Stomach (tissue), 9 donors: ENCODE data around the gene TERB2. TPM values are rescaled to one million over a fixed set of nuclear protein-coding genes. Genes with fewer than 3 reads are reported as not detected.
A peak's percentile ranks its signal among the peaks of the same experiment; 100 is the strongest.
"Not testable (repeated sequence)": the region's sequence is repeated elsewhere in the genome, so short reads cannot be mapped to it uniquely, and the experiment has no call there.

Experiments used
- DNase-seq, 2 donors: peaks; one replicate each; pipeline versions ENCODE4 v3.0.0 to v3.0.0-alpha.2; 2013 to 2019
- H3K27ac ChIP-seq, 5 donors: fragments of 200-600 bp in 4 of 5; sonication (generic) in 4 of 5; one replicate each; pipeline ENCODE4 v1.5.1; 2013 to 2019; ENCODE audit warnings: mild to moderate bottlenecking in 1 of 5, moderate library complexity in 1 of 5
- H3K27me3 ChIP-seq, 3 donors: fragments of 200-600 bp; sonication (generic); one replicate each; pipeline ENCODE4 v1.5.1; 2017 to 2019; ENCODE audit warnings: mixed run types in 1 of 3
- H3K36me3 ChIP-seq, 4 donors: fragments of 200-600 bp; sonication (generic); 1 replicate in 3 of 4; 2 replicates in 1 of 4; pipeline ENCODE4 v1.5.1; 2016 to 2019
- H3K4me1 ChIP-seq, 4 donors: fragments of 200-600 bp; sonication (generic); one replicate each; pipeline ENCODE4 v1.5.1; 2016 to 2019
- H3K4me3 ChIP-seq, 4 donors: fragments of 200-600 bp; sonication (generic) in 3 of 4; one replicate each; pipeline ENCODE4 v1.5.1; 2016 to 2019; ENCODE audit warnings: mild to moderate bottlenecking in 1 of 4
- H3K9me3 ChIP-seq, 4 donors: fragments of 200-600 bp; sonication (generic); one replicate each; pipeline ENCODE4 v1.5.1; 2016 to 2019
- EP300 ChIP-seq: sonication (generic); formaldehyde crosslinking; IDR thresholded peaks from one replicate; pipeline ENCODE4 v1.6.1; 2017; ENCODE audit warnings: antibody characterized with exemption
- POLR2A ChIP-seq, 4 donors: fragments of 450-650 bp; IDR thresholded peaks; one replicate each; pipeline ENCODE4 v1.6.1; 2016; ENCODE audit warnings: antibody characterized with exemption in 4 of 4, control low read depth in 2 of 4, mild to moderate bottlenecking in 1 of 4, moderate library complexity in 1 of 4
- POLR2AphosphoS5 ChIP-seq, 3 donors: sonication (generic); formaldehyde crosslinking; IDR thresholded peaks; one replicate each; pipeline ENCODE4 v1.6.1; 2016; ENCODE audit warnings: antibody characterized with exemption in 3 of 3
- WGBS, 5 donors: extraction: QIAGEN DNeasy Blood & Tissue Kit in 3 of 5; methylation state at CpG; one replicate each; pipeline versions ENCODE4 v1.1.5 to v1.1.7; 2013 to 2018; 5-methylcytosine and 5-hydroxymethylcytosine counted together
- intact Hi-C: fragments of 100-400 bp; cut with DNase I; formaldehyde crosslinking; loops from one replicate; pipeline ENCODE4 v1.15.1; 2023; ENCODE audit warnings: low total_unique reads
- polyA plus RNA-seq, 3 donors: library from polyadenylated mRNA; stranded (reverse); fragments of 200-250 nt; gene quantifications; one replicate each; pipeline ENCODE4 v1.2.3, GENCODE V29; 2013
- total RNA-seq, 5 donors: library from RNA; depleted of rRNA; stranded (reverse); fragments of >200 nt; gene quantifications; one replicate each; pipeline versions ENCODE4 v1.1.0 to v1.2.3, GENCODE V29; 2014 to 2016
- TF ChIP-seq, protein P1 (sequence below), 7 experiments: fragments of 450-650 bp in 4 of 7; fragments of 200-600 bp in 3 of 7; sonication (generic) in 3 of 7; IDR thresholded peaks; one replicate each; pipeline ENCODE4 v1.5.1; 2016 to 2019; ENCODE audit warnings: antibody characterized with exemption in 7 of 7, control low read depth in 2 of 7, mild to moderate bottlenecking in 1 of 7
- donor health status: healthy with polysubstance abuse.
- donor health status: Bipolar disorder and iron deficiency.
- donor health status: healthy.

The TERB2 gene
- total and polyA plus RNA-seq, 8 donors = not detected

DNA sequence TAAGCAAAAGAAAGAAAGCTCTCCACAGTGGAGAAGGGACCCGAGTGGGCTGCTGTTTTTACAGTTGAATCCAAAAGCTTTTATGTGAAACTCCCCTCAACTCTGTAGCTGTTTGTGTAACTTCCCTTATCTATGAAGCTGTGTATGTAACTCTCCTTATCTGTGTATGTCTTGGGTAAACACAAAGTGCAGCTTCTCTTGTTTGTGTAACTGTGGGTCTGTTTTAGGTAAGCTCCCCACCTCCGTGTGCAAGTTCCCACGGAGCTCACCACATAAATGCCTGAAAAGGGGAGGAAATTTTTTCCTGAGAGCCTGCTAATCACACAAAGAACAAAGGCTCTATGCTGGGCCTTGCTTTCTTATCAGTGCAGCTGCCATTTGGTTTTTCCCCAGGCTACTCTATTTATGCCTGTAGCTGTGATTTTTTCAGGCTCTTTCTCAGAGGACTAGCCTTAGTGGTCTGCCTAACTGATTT lies 43.5 kb upstream of the TERB2 start:
- Histone ChIP-seq H3K27ac (peak overlapping the region in 1 of 5 donors; percentile 20), H3K4me1 (peaks cover 0 to 11% (median 3%) of the 10 kb centered on the region in 4 donors)
- H3K4me3 ChIP-seq, H3K9me3 ChIP-seq, H3K27me3 ChIP-seq, H3K36me3 ChIP-seq, intact Hi-C loops: not testable (repeated sequence)
- 14 to 34% (median 29%) methylated on average over 3 of the region's 3 CpGs for WGBS, 5 donors
- TF ChIP-seq POLR2AphosphoS5 (IDR thresholded peaks at IDR 0.05) = peak in 1 of 3 donors; percentile 15
- peak in 1 of 2 donors; percentile 17 for DNase-seq

DNA sequence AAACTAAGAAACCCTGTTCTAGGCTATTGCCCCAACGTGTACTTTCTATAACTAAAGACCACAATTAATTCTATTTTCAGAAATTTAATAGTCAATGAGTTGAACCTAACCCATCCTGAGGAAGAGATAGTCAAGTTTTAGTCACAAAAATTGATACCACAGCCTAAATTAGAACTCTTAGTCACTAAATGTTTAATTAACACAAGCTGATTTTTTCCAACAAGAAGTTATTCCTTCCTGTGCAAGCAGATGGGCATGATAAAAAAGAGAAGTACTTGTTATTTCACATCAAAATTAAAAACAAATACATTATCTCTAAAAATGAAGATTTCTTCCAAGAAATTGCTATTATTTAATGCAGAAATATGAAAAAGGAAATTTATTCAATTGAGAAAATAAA lies 38.4 kb upstream of the TERB2 start:
- intact Hi-C loops = no loop called here
- H3K4me1 ChIP-seq = peaks cover 0 to 7% (median 3%) of the 10 kb centered on the region in 4 donors
- H3K27ac ChIP-seq = no peak overlapping the region
- H3K9me3 ChIP-seq = no peaks in the 10 kb centered on the region
- no peaks in the 10 kb centered on the region for H3K36me3 ChIP-seq
- H3K27me3 ChIP-seq = no peaks in the 10 kb centered on the region
- no peak for DNase-seq
- no peak for TF ChIP-seq POLR2AphosphoS5 (IDR thresholded peaks at IDR 0.05)
- no peak for TF ChIP-seq POLR2A (IDR thresholded peaks at IDR 0.05)
- no peak for TF ChIP-seq EP300
- TF ChIP-seq, protein P1, sequence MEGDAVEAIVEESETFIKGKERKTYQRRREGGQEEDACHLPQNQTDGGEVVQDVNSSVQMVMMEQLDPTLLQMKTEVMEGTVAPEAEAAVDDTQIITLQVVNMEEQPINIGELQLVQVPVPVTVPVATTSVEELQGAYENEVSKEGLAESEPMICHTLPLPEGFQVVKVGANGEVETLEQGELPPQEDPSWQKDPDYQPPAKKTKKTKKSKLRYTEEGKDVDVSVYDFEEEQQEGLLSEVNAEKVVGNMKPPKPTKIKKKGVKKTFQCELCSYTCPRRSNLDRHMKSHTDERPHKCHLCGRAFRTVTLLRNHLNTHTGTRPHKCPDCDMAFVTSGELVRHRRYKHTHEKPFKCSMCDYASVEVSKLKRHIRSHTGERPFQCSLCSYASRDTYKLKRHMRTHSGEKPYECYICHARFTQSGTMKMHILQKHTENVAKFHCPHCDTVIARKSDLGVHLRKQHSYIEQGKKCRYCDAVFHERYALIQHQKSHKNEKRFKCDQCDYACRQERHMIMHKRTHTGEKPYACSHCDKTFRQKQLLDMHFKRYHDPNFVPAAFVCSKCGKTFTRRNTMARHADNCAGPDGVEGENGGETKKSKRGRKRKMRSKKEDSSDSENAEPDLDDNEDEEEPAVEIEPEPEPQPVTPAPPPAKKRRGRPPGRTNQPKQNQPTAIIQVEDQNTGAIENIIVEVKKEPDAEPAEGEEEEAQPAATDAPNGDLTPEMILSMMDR (IDR thresholded peaks at IDR 0.05) = no peak
- WGBS, 5 donors = 68 to 87% (median 78%) methylated on average over 1 of the region's 1 CpG
- H3K4me3 ChIP-seq = no peak overlapping the region

DNA sequence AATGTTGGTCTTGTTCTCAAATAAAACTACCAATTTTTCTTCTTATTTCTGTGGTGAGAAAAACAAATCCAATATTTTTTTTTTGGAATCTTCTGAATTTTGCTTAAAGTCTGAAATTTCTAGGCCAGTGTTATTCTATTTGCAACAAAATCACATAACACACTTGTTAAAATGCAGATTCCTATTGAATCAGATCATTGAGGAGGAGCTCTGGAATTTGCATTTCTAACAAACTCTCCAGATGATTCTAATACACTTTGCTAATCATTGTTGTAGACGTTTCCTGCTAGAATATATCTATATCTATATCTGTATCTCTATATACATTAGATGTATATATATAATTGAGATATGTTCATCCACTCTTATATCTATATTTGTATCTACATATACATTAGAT lies 27.8 kb upstream of the TERB2 start:
- H3K4me3 ChIP-seq, H3K27me3 ChIP-seq, H3K27ac ChIP-seq, DNase-seq, H3K36me3 ChIP-seq, H3K9me3 ChIP-seq, H3K4me1 ChIP-seq, intact Hi-C loops: not testable (repeated sequence)
- 21 to 41% (median 24%) methylated on average over 1 of the region's 1 CpG for WGBS, 5 donors

DNA sequence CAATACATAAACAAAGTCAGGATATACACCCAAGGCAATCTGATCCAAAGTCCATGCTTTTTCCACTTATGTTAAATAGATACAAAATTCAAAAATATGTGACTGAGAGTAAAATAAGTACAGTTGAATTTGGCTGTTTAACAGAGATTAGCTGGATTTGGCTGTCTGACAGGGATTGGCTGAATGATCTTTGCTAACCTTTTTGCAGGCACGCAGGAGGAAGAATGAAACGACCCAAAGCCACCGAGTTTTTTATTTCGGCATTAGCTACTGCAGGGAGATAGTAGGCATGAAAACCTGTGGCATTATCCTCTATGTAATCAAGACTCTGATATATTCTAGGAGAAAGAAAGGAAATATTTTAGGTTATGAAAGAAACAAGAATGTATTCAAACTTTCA lies 26.2 kb upstream of the TERB2 start:
- DNase-seq, H3K27ac ChIP-seq, H3K4me1 ChIP-seq, H3K36me3 ChIP-seq, H3K9me3 ChIP-seq, H3K4me3 ChIP-seq, intact Hi-C loops, H3K27me3 ChIP-seq: not testable (repeated sequence)
- WGBS, 5 donors = 14 to 41% (median 38%) methylated on average over 4 of the region's 4 CpGs

DNA sequence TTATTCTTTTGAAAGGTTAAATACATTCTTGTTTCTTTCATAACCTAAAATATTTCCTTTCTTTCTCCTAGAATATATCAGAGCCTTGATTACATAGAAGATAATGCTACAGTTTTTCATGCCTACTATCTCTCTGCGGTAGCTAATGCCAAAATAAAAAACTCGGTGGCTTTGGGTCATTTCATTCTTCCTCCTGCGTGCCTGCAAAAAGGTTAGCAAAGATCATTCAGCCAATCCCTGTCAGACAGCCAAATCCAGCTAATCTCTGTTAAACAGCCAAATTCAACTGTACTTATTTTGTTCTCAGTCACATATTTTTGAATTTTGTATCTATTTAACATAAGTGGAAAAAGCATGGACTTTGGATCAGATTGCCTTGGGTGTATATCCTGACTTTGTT lies 1.8 kb downstream of the TERB2 start:
- H3K4me3 ChIP-seq, H3K27me3 ChIP-seq, DNase-seq, H3K9me3 ChIP-seq, intact Hi-C loops, H3K4me1 ChIP-seq, H3K27ac ChIP-seq, H3K36me3 ChIP-seq: not testable (repeated sequence)
- 9 to 43% (median 23%) methylated on average over 3 of the region's 3 CpGs for WGBS, 5 donors

DNA sequence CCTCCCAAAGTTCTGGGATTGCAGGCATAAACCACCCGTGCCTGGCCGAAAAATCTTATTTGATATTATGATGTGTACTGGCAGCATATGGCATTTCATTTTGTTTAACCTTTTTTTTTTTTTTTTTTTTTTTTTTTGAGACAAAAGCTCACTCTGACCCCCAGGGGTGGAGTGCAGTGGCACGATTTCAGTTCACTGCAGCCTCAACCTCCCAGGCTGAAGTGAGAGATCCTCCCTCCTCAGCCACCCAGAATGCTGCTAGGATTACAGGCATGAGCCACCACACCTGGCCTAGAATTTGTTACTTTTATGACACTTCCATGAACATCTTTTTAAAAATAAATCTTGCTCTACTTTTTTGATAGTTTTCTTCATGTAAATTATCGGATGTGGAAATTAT lies 12.0 kb downstream of the TERB2 start:
- intact Hi-C loops = no loop called here
- Histone ChIP-seq H3K4me3 (no peak overlapping the region), H3K9me3 (no peaks in the 10 kb centered on the region), H3K27me3 (no peaks in the 10 kb centered on the region), H3K36me3 (no peaks in the 10 kb centered on the region), H3K4me1 (no peaks in the 10 kb centered on the region), H3K27ac (no peak overlapping the region)
- WGBS, 5 donors = 42 to 58% (median 54%) methylated on average over 4 of the region's 4 CpGs
- no peak for DNase-seq
- no peak for TF ChIP-seq POLR2A (IDR thresholded peaks at IDR 0.05)
- no peak for TF ChIP-seq POLR2AphosphoS5 (IDR thresholded peaks at IDR 0.05)
- TF ChIP-seq EP300 = no peak
- TF ChIP-seq, protein P1 (IDR thresholded peaks at IDR 0.05) = no peak

DNA sequence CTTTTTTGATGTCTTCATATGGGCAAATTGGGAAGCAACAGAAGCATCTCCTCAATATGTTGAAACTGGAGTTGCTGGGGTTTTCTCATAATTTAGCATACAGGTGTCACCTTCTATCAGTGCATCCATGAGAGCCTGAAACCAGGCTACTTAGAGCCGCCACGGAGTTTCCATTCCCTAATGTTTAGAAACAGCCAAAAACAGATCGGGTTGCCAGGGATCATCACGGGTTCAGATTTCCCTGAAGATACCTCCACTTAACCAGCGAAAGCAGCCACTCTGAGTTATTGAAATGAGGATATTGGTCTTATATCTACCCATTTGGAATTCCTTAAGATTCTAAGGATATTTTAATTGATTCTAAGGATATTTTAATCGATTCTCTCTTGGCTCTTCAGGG lies 14.5 kb downstream of the TERB2 start:
- Histone ChIP-seq H3K4me3 (no peak overlapping the region), H3K27me3 (no peaks in the 10 kb centered on the region), H3K4me1 (no peaks in the 10 kb centered on the region), H3K27ac (no peak overlapping the region), H3K36me3 (no peaks in the 10 kb centered on the region), H3K9me3 (no peaks in the 10 kb centered on the region)
- WGBS, 5 donors = 67 to 81% (median 77%) methylated on average over 6 of the region's 6 CpGs
- intact Hi-C loops = no loop called here
- TF ChIP-seq, protein P1 (IDR thresholded peaks at IDR 0.05) = no peak
- no peak for TF ChIP-seq POLR2A (IDR thresholded peaks at IDR 0.05)
- no peak for TF ChIP-seq EP300
- no peak for TF ChIP-seq POLR2AphosphoS5 (IDR thresholded peaks at IDR 0.05)
- DNase-seq = no peak

DNA sequence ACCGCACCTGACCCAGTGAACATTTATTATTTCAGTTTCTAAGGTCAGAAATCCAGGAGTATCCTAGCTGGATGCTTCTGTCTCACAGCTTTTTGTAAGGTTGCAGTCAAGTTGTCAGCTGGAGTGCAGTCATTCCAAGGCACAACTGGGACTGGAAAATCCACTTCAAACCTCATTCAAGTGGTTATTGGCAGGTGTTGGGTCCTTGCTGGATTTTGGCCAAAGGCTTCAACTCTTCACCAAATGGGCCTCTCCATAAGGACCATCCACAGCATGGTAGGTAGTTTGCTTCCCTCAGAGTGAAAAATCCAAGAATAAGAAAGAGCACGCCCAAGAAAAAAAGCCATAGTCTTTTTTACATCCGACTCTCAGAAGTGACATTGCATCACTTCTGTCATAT lies 19.7 kb downstream of the TERB2 start:
- 95 to 100% (median 96%) methylated on average over 3 of the region's 3 CpGs for WGBS, 5 donors
- H3K9me3 ChIP-seq, H3K27ac ChIP-seq, H3K4me3 ChIP-seq, H3K36me3 ChIP-seq, H3K27me3 ChIP-seq, intact Hi-C loops, H3K4me1 ChIP-seq, DNase-seq: not testable (repeated sequence)

DNA sequence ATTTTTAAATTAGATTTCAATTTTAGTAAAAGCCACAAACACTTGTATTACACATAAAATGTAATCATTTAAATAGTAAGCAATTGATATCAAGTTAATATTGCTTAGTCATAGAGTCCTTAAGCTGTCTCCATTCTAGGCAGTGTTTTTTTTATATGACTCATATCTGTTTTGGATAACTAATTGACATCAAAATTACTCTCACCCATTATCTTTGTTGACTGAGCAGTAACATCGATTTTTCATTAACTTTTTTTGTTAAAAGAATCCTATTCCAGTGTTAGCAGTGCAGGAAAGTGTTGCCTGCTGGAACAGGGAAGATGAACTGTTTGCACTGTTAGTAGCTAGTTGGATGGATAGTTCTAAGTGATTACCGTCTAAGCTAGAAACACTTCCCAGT lies 21.3 kb downstream of the TERB2 start:
- H3K4me1 ChIP-seq, H3K27me3 ChIP-seq, intact Hi-C loops, DNase-seq, H3K4me3 ChIP-seq, H3K27ac ChIP-seq, H3K36me3 ChIP-seq, H3K9me3 ChIP-seq: not testable (repeated sequence)
- 22 to 52% (median 31%) methylated on average over 2 of the region's 2 CpGs for WGBS, 5 donors
